Keratinocyte (primary cell): ENCODE data around the gene FANCI. TPM values are rescaled to one million over a fixed set of nuclear protein-coding genes. Genes with fewer than 3 reads are reported as not detected.

ENCODE experiments used
- DNase-seq: peaks from one replicate; pipeline ENCODE4 v3.0.0-alpha.2; 2011; ENCODE audit warnings: low read depth, missing footprints, low spot score
- FAIRE-seq: peaks from 2 replicates; lab custom pipeline; 2011; peaks lifted over from hg19 to GRCh38; lab: Jason Lieb, UNC
- H2AFZ ChIP-seq: 2 replicates; pipeline ENCODE4 v1.6.0; 2012; ENCODE audit warnings: low read length, control low read depth, inconsistent platforms; ENCODE audit not compliant: control insufficient read depth
- H3K27ac ChIP-seq: 2 replicates; pipeline ENCODE4 v1.5.1; 2011; ENCODE audit warnings: low read length; ENCODE audit not compliant: control insufficient read depth, insufficient read depth
- H3K27me3 ChIP-seq: 3 replicates; pipeline ENCODE4 v1.6.0; 2011; ENCODE audit warnings: low read length; ENCODE audit not compliant: control insufficient read depth, insufficient read depth; ENCODE audit errors: extremely low read depth
- H3K36me3 ChIP-seq, 2 experiments: 2 replicates in 1 of 2; 3 replicates in 1 of 2; pipeline ENCODE4 v1.5.1; 2011; ENCODE audit warnings: low read length in 2 of 2, mild to moderate bottlenecking in 1 of 2; ENCODE audit not compliant: control insufficient read depth in 2 of 2, insufficient read depth in 2 of 2; ENCODE audit errors: extremely low read depth in 1 of 2
- H3K4me1 ChIP-seq: 3 replicates; pipeline ENCODE4 v1.5.1; 2011; ENCODE audit warnings: low read length; ENCODE audit not compliant: control insufficient read depth, insufficient read depth; ENCODE audit errors: extremely low read depth
- H3K4me2 ChIP-seq: 3 replicates; pipeline ENCODE4 v1.6.0; 2011; ENCODE audit warnings: low read depth, low read length; ENCODE audit not compliant: control insufficient read depth, insufficient read depth; ENCODE audit errors: extremely low read depth
- H3K4me3 ChIP-seq, 3 experiments: fragments of 200-600 bp in 1 of 3; sonication (generic) in 1 of 3; 2 replicates in 2 of 3; 3 replicates in 1 of 3; pipeline ENCODE4 v1.5.1; 2011 to 2016; ENCODE audit warnings: low read length in 3 of 3, mild to moderate bottlenecking in 3 of 3, control low read depth in 2 of 3, inconsistent platforms in 1 of 3, low read depth in 1 of 3, mixed read lengths in 1 of 3, mixed run types in 1 of 3, moderate library complexity in 1 of 3; ENCODE audit not compliant: control insufficient read depth in 2 of 3, insufficient read depth in 2 of 3; ENCODE audit errors: extremely low read depth in 1 of 3
- H3K79me2 ChIP-seq: 2 replicates; pipeline ENCODE4 v1.6.0; 2012; ENCODE audit warnings: low read length; ENCODE audit not compliant: control insufficient read depth, insufficient read depth
- H3K9ac ChIP-seq: 3 replicates; pipeline ENCODE4 v1.6.0; 2011; ENCODE audit warnings: low read length; ENCODE audit not compliant: control insufficient read depth, insufficient read depth; ENCODE audit errors: extremely low read depth
- H3K9me1 ChIP-seq: 3 replicates; pipeline ENCODE4 v1.6.0; 2011; ENCODE audit warnings: low read length; ENCODE audit not compliant: control insufficient read depth, insufficient read depth; ENCODE audit errors: extremely low read depth
- H3K9me3 ChIP-seq: 2 replicates; pipeline ENCODE4 v1.5.1; 2012; ENCODE audit warnings: low read depth, low read length; ENCODE audit not compliant: control insufficient read depth
- H4K20me1 ChIP-seq: 3 replicates; pipeline ENCODE4 v1.6.0; 2011; ENCODE audit warnings: low read length; ENCODE audit not compliant: control insufficient read depth, insufficient read depth; ENCODE audit errors: extremely low read depth
- EZH2 ChIP-seq: IDR thresholded peaks from one replicate; pipeline ENCODE4 v1.6.1; 2012; ENCODE audit warnings: inconsistent platforms, mild to moderate bottlenecking, low read length, moderate library complexity
- dilution Hi-C: fragments of 300-500 bp; cut with MboI; formaldehyde crosslinking; loops from one replicate; pipeline ENCODE4 v1.7.0; 2020; ENCODE audit warnings: low sequenced_read_pairs; ENCODE audit not compliant: extremely low pct_ligation_motif_present
- polyA plus RNA-seq, 5 experiments: library from polyadenylated mRNA; depleted of rRNA in 3 of 5; stranded (reverse) in 3 of 5; stranded (forward) in 1 of 5; unstranded in 1 of 5; fragments of >200 nt; gene quantifications; 1 replicate in 1 of 5; 2 replicates in 3 of 5; 3 replicates in 1 of 5; pipeline versions ENCODE4 v1.2.1 to v1.2.3, GENCODE V29; 2011 to 2012; ENCODE audit warnings: missing spikeins in 2 of 5, low read depth in 1 of 5, low replicate concordance in 1 of 5
- TF ChIP-seq, protein P1 (sequence below), 3 experiments: IDR thresholded peaks in 1 of 3; conservative IDR thresholded peaks in 1 of 3; optimal IDR thresholded peaks in 1 of 3; 2 replicates in 2 of 3; 3 replicates in 1 of 3; pipeline versions ENCODE3 to v1.5.1; 2011; ENCODE audit warnings: low read length in 3 of 3, mild to moderate bottlenecking in 3 of 3, moderate library complexity in 2 of 3, control low read depth in 1 of 3, inconsistent platforms in 1 of 3; ENCODE audit not compliant: insufficient read depth in 2 of 3; ENCODE audit errors: extremely low read depth in 1 of 3

The FANCI gene
- polyA plus RNA-seq, 1 donor (not counting 4 experiments of a cell fraction or from before 2014, with no cell fraction given): 21.8 TPM

DNA sequence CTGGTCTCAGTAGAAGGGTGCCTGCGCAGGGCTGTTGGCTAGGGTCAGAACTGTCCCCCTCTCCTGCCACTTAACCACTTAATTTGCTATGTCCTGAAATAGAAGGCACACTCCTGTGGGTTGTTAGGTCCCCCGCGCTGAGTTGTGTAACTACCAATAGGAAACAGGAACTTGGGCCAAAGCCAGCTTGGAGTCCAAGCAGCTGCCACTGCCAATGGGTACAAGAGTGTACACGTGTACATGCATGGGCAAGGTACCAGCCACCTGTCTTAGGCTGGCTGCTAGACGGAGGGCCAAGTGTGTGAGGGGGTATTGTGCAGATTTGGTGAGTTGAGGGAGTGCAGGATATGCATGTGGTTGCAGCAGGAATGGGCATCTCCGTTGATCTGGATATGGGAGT lies 120.6 kb downstream of the FANCI start:
- Histone ChIP-seq H3K9me1 (no peaks in the 10 kb centered on the region), H3K4me2 (no peak overlapping the region), H4K20me1 (peaks cover 6% of the 10 kb centered on the region), H3K79me2 (no peaks in the 10 kb centered on the region), H3K27ac (no peak overlapping the region), H3K36me3 (no peaks in the 10 kb centered on the region), H3K4me3 (no peak overlapping the region), H2AFZ (no peak overlapping the region), H3K4me1 (no peaks in the 10 kb centered on the region), H3K9me3 (no peaks in the 10 kb centered on the region), H3K27me3 (peaks cover 100% of the 10 kb centered on the region), H3K9ac (no peak overlapping the region)
- dilution Hi-C loops: no loop called here
- DNase-seq: no peak
- TF ChIP-seq, protein P1, sequence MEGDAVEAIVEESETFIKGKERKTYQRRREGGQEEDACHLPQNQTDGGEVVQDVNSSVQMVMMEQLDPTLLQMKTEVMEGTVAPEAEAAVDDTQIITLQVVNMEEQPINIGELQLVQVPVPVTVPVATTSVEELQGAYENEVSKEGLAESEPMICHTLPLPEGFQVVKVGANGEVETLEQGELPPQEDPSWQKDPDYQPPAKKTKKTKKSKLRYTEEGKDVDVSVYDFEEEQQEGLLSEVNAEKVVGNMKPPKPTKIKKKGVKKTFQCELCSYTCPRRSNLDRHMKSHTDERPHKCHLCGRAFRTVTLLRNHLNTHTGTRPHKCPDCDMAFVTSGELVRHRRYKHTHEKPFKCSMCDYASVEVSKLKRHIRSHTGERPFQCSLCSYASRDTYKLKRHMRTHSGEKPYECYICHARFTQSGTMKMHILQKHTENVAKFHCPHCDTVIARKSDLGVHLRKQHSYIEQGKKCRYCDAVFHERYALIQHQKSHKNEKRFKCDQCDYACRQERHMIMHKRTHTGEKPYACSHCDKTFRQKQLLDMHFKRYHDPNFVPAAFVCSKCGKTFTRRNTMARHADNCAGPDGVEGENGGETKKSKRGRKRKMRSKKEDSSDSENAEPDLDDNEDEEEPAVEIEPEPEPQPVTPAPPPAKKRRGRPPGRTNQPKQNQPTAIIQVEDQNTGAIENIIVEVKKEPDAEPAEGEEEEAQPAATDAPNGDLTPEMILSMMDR (optimal IDR thresholded peaks at IDR 0.05 in 1 of 3, IDR thresholded peaks at IDR 0.05 in 1 of 3, conservative IDR thresholded peaks at IDR 0.05 in 1 of 3; ENCODE audit: extremely low read depth in 1 of 3, insufficient read depth in 2 of 3, low read length in 3 of 3): no peak
- no peak for TF ChIP-seq EZH2
- no peak for FAIRE-seq

DNA sequence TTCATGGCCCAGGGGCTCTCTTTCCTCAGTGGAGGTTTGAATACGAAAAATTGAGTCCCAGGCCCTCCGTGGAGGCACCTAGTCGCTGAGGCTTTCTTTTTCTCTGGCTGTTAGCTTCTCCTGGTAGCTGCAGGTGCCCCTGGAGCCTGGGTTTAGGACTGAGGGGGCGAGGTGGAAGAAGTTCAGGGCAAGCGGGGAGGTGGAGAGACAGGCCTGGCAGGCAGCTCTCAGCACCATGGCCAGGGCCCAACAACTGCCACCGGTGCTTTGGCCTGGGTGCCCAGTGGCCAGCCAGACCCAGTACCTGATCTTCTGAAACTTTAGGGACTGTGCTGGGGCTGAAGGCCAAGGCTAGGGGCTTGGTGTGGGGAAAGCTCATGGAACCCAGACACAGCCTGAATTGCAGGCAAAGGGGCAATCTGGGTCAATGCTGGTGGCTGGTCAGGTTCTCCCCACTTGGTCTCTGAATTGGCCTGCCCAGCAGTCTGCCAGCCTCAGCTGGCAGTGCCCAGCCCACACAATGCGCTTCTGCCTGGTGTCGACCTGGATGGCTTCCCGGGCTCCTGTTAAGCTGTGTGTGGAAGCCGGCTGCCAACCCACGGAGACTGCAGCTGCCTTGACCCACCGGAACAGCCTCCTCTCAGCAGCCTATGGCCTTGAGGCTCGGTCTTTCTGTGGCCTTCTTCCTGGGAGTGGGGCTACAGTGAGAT lies 121.1 kb downstream of the FANCI start:
- DNase-seq (no peak), FAIRE-seq (no peak)
- H3K4me3 ChIP-seq: no peak overlapping the region
- no peaks in the 10 kb centered on the region for H3K79me2 ChIP-seq
- no peak overlapping the region for H2AFZ ChIP-seq
- no peaks in the 10 kb centered on the region for H3K4me1 ChIP-seq
- H3K9me1 ChIP-seq: no peaks in the 10 kb centered on the region
- no peak overlapping the region for H3K27ac ChIP-seq
- no peaks in the 10 kb centered on the region for H3K9me3 ChIP-seq
- H3K36me3 ChIP-seq: no peaks in the 10 kb centered on the region
- dilution Hi-C loops: no loop called here
- no peak overlapping the region for H3K9ac ChIP-seq
- TF ChIP-seq EZH2: no peak
- TF ChIP-seq, protein P1 (optimal IDR thresholded peaks at IDR 0.05 in 1 of 3, IDR thresholded peaks at IDR 0.05 in 1 of 3, conservative IDR thresholded peaks at IDR 0.05 in 1 of 3; ENCODE audit: extremely low read depth in 1 of 3, insufficient read depth in 2 of 3, low read length in 3 of 3): no peak
- H4K20me1 ChIP-seq: peaks cover 6% of the 10 kb centered on the region
- peaks cover 100% of the 10 kb centered on the region for H3K27me3 ChIP-seq
- H3K4me2 ChIP-seq: no peak overlapping the region
